T47D (cell line): ENCODE results near the gene CIC.

Experiments used
- DNase-seq, 2 experiments: peaks; one replicate each; pipeline versions ENCODE4 v3.0.0 to v3.0.0-alpha.2; 2011 to 2012; ENCODE audit warnings: low read depth in 1 of 2, low spot score in 1 of 2
- JUND ChIP-seq: IDR thresholded peaks from 2 replicates; pipeline ENCODE4 v1.6.1; 2012; ENCODE audit warnings: low read depth
- in situ Hi-C: cut with HindIII; loops from 2 replicates; pipeline ENCODE4 v1.10.0; 2016; ENCODE audit warnings: low sequenced_read_pairs, low pct_unique_long_range_greater_than_20kb

CIC gene

GRCh38 chr19:42247640-42248199 is 21.3 kb upstream of the CIC start:
- TF ChIP-seq JUND = no peak
- in situ Hi-C loops = no loop called here
- DNase-seq = no peak

- in situ Hi-C loops = no loop called here
Measured at GRCh38 chr19:42248270-42249148, 20.5 kb upstream of the CIC start.

GRCh38 chr19:42249149-42249750 is 19.8 kb upstream of the CIC start:
- TF ChIP-seq JUND = no peak
- no peak for DNase-seq
- in situ Hi-C loops = no loop called here

More at GRCh38 chr19:42248270-42249148, 20.5 kb upstream of the CIC start:
- no peak for TF ChIP-seq JUND
- no peak for DNase-seq

- in situ Hi-C loops = no loop called here
- no peak for TF ChIP-seq JUND
- no peak for DNase-seq
Measured at GRCh38 chr19:42249769-42250168, 19.3 kb upstream of the CIC start.

- no peak for TF ChIP-seq JUND
- no peak for DNase-seq
- in situ Hi-C loops = no loop called here
Measured at GRCh38 chr19:42250183-42250665, 18.8 kb upstream of the CIC start.

- DNase-seq = no peak
- in situ Hi-C loops = no loop called here
- TF ChIP-seq JUND = no peak
Measured at GRCh38 chr19:42250666-42251531, 18.2 kb upstream of the CIC start.

GRCh38 chr19:42251572-42252358 is 17.3 kb upstream of the CIC start:
- no peak for DNase-seq
- TF ChIP-seq JUND = no peak
- in situ Hi-C loops = no loop called here

- DNase-seq = no peak
- in situ Hi-C loops = no loop called here
- no peak for TF ChIP-seq JUND
Measured at GRCh38 chr19:42252365-42253244, 16.4 kb upstream of the CIC start.

GRCh38 chr19:42253245-42254088 is 15.6 kb upstream of the CIC start:
- TF ChIP-seq JUND = no peak
- in situ Hi-C loops = no loop called here
- DNase-seq = peak in 1 of 2 experiments; percentile 47
